Measurements from ENCODE around the gene MTHFD2.

The MTHFD2 gene

GRCh38 chr2:74194799-74195198 is 3.6 kb upstream of the MTHFD2 start:
- no peak for DNase-seq
- Histone ChIP-seq H3K9me3 (ENCODE audit: insufficient read depth, low read length, severe bottlenecking) (no peaks in the 10 kb centered on the region), H3K79me2 (ENCODE audit: insufficient read depth, low read length) (peaks cover 14% of the 10 kb centered on the region), H3K36me3 (ENCODE audit: insufficient read depth, low read length) (no peaks in the 10 kb centered on the region; the same call in 1 of the 2 replicates), H3K4me3 (ENCODE audit: low read depth in 1 of 2, low read length in 2 of 2) (no peak overlapping the region), H3K4me1 (ENCODE audit: insufficient read depth, low read length) (peaks cover 16% of the 10 kb centered on the region), H3K27me3 (ENCODE audit: insufficient read depth, low read length, poor library complexity) (no peaks in the 10 kb centered on the region), H3K9ac (ENCODE audit: low read depth, low read length) (no peak overlapping the region), H4K20me1 (ENCODE audit: insufficient read depth, low read length) (peaks cover 7% of the 10 kb centered on the region), H2AFZ (ENCODE audit: low read depth, low read length) (no peak overlapping the region), H3K27ac (ENCODE audit: low read length) (no peak overlapping the region), H3K4me2 (ENCODE audit: insufficient read depth, low read length) (no peak overlapping the region)
- ATAC-seq (ENCODE audit: insufficient read depth, low read depth), result no peak
- TF ChIP-seq, protein P1, sequence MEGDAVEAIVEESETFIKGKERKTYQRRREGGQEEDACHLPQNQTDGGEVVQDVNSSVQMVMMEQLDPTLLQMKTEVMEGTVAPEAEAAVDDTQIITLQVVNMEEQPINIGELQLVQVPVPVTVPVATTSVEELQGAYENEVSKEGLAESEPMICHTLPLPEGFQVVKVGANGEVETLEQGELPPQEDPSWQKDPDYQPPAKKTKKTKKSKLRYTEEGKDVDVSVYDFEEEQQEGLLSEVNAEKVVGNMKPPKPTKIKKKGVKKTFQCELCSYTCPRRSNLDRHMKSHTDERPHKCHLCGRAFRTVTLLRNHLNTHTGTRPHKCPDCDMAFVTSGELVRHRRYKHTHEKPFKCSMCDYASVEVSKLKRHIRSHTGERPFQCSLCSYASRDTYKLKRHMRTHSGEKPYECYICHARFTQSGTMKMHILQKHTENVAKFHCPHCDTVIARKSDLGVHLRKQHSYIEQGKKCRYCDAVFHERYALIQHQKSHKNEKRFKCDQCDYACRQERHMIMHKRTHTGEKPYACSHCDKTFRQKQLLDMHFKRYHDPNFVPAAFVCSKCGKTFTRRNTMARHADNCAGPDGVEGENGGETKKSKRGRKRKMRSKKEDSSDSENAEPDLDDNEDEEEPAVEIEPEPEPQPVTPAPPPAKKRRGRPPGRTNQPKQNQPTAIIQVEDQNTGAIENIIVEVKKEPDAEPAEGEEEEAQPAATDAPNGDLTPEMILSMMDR (IDR thresholded peaks at IDR 0.05; ENCODE audit: borderline replicate concordance, extremely low read depth, low read length, poor library complexity, severe bottlenecking), result no peak
- no peak for TF ChIP-seq EZH2 (IDR thresholded peaks at IDR 0.05; ENCODE audit: borderline replicate concordance, low read depth, low read length, severe bottlenecking)

- no peak for TF ChIP-seq EZH2 (IDR thresholded peaks at IDR 0.05; ENCODE audit: borderline replicate concordance, low read depth, low read length, severe bottlenecking)
- TF ChIP-seq, protein P1 (IDR thresholded peaks at IDR 0.05; ENCODE audit: borderline replicate concordance, extremely low read depth, low read length, poor library complexity, severe bottlenecking), result no peak
Observed at GRCh38 chr2:74197049-74197448, 1.4 kb upstream of the MTHFD2 start.

GRCh38 chr2:74198023-74198460 is 373 bp upstream of the MTHFD2 start:
- peak overlapping the region in 1 of 2 experiments; percentile 93; a peak in 3 of 4 replicates for H3K4me3 ChIP-seq (ENCODE audit: low read depth in 1 of 2, low read length in 2 of 2)
- peak overlapping the region; percentile 98 for H3K9ac ChIP-seq (ENCODE audit: low read depth, low read length)
- peak overlapping the region; percentile 76 for H3K4me2 ChIP-seq (ENCODE audit: insufficient read depth, low read length)
- H3K36me3 ChIP-seq (ENCODE audit: insufficient read depth, low read length), result peaks cover 21% of the 10 kb centered on the region
- H2AFZ ChIP-seq (ENCODE audit: low read depth, low read length), result peak overlapping the region; percentile 81
- H3K27ac ChIP-seq (ENCODE audit: low read length), result peak overlapping the region; percentile 97
- H4K20me1 ChIP-seq (ENCODE audit: insufficient read depth, low read length), result peaks cover 37% of the 10 kb centered on the region
- TF ChIP-seq, protein P1 (IDR thresholded peaks at IDR 0.05; ENCODE audit: borderline replicate concordance, extremely low read depth, low read length, poor library complexity, severe bottlenecking), result no peak
- no peak for TF ChIP-seq EZH2 (IDR thresholded peaks at IDR 0.05; ENCODE audit: borderline replicate concordance, low read depth, low read length, severe bottlenecking)
- no peak for DNase-seq
- H3K27me3 ChIP-seq (ENCODE audit: insufficient read depth, low read length, poor library complexity), result no peaks in the 10 kb centered on the region
- peaks cover 46% of the 10 kb centered on the region for H3K4me1 ChIP-seq (ENCODE audit: insufficient read depth, low read length)
- H3K9me3 ChIP-seq (ENCODE audit: insufficient read depth, low read length, severe bottlenecking), result no peaks in the 10 kb centered on the region
- no peak for ATAC-seq (ENCODE audit: insufficient read depth, low read depth)
- H3K79me2 ChIP-seq (ENCODE audit: insufficient read depth, low read length), result peaks cover 46% of the 10 kb centered on the region

More at GRCh38 chr2:74197049-74197448, 1.4 kb upstream of the MTHFD2 start:
- Histone ChIP-seq H3K36me3 (ENCODE audit: insufficient read depth, low read length) (peaks cover 12% of the 10 kb centered on the region), H3K4me2 (ENCODE audit: insufficient read depth, low read length) (no peak overlapping the region), H3K27ac (ENCODE audit: low read length) (no peak overlapping the region), H3K4me1 (ENCODE audit: insufficient read depth, low read length) (peaks cover 37% of the 10 kb centered on the region), H2AFZ (ENCODE audit: low read depth, low read length) (peak overlapping the region; percentile 81; the same call in 1 of the 2 replicates), H3K4me3 (ENCODE audit: low read depth in 1 of 2, low read length in 2 of 2) (no peak overlapping the region), H3K27me3 (ENCODE audit: insufficient read depth, low read length, poor library complexity) (no peaks in the 10 kb centered on the region), H3K9ac (ENCODE audit: low read depth, low read length) (no peak overlapping the region), H3K79me2 (ENCODE audit: insufficient read depth, low read length) (peaks cover 36% of the 10 kb centered on the region), H3K9me3 (ENCODE audit: insufficient read depth, low read length, severe bottlenecking) (no peaks in the 10 kb centered on the region), H4K20me1 (ENCODE audit: insufficient read depth, low read length) (peaks cover 29% of the 10 kb centered on the region)
- ATAC-seq (ENCODE audit: insufficient read depth, low read depth) (no peak), DNase-seq (no peak)
